ENCODE data around the gene AK8.

DNA sequence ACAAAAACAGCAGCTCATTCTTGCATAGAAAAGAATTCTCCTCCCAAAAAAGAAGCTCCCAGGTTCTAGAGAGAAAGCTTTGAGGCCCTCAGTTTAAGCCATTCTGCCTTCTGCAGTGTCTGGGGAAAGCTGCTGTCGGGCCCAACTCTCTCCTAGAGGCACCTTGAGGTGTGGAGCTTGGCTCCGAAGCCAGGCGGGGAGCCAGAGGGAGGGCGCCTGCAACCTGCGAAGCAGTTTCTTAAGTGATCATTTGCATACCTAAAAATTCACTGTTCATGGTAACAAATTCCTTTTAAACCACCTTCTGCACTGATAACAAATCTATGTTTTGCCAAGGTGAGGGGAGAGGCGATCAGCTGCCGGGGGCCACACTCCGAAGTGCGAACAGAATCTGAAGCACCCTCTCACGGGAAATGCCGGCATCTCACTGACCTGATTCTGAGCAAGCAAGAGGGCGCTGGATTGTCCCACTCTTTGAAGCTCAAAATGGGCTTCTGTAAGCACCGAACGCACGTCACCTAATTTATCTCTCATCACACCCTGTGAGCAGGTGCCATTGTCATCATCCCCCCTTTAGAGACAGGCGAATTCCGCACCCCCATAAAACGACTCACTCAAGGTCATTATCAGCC is 121.8 kb downstream of the AK8 start:
- TF ChIP-seq, protein P1, sequence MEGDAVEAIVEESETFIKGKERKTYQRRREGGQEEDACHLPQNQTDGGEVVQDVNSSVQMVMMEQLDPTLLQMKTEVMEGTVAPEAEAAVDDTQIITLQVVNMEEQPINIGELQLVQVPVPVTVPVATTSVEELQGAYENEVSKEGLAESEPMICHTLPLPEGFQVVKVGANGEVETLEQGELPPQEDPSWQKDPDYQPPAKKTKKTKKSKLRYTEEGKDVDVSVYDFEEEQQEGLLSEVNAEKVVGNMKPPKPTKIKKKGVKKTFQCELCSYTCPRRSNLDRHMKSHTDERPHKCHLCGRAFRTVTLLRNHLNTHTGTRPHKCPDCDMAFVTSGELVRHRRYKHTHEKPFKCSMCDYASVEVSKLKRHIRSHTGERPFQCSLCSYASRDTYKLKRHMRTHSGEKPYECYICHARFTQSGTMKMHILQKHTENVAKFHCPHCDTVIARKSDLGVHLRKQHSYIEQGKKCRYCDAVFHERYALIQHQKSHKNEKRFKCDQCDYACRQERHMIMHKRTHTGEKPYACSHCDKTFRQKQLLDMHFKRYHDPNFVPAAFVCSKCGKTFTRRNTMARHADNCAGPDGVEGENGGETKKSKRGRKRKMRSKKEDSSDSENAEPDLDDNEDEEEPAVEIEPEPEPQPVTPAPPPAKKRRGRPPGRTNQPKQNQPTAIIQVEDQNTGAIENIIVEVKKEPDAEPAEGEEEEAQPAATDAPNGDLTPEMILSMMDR (IDR thresholded peaks at IDR 0.05; ENCODE audit: low read depth, low read length), result no peak
- no peak for TF ChIP-seq EZH2phosphoT487 (IDR thresholded peaks at IDR 0.05; ENCODE audit: low read depth)

All from OCI-LY3 (cell line).